Stimulated activated CD4-positive, alpha-beta T cell treated with anti-CD3 and anti-CD28 coated beads, Interleukin-12 subunit alpha, Interleukin-12 subunit beta, amount 100 ng/mL, for 48 hours (primary cell): ENCODE results near the gene GLOD5.
"Not testable (repeated sequence)": the region's sequence is repeated elsewhere in the genome, so short reads cannot be mapped to it uniquely, and the experiment has no call there.

ENCODE experiments used
- DNase-seq, 3 donors: peaks; one replicate each; pipeline ENCODE4 v3.0.0-alpha.2; 2020; ENCODE audit warnings: low read depth in 2 of 3, low spot score in 1 of 3

Gene GLOD5

DNA sequence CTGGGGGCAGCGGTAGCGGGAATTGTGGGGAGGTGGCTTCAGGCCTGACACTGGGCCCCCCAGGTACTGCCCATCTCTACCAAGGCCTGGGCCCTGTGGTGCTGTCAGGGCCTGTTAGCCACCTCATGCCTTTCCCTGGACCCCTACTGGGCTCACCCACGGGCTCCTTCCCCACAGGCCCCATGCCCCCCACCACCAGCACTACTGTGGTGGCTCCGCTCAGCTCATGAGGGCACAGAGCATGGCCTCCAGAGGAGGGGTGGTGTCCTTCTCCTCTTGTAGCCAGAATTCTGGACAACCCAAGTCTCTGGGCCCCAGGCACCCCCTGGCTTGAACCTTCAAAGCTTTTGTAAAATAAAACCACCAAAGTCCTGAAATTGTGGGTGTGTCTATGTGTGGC lies 32.4 kb downstream of the GLOD5 start:
- no peak for DNase-seq

DNA sequence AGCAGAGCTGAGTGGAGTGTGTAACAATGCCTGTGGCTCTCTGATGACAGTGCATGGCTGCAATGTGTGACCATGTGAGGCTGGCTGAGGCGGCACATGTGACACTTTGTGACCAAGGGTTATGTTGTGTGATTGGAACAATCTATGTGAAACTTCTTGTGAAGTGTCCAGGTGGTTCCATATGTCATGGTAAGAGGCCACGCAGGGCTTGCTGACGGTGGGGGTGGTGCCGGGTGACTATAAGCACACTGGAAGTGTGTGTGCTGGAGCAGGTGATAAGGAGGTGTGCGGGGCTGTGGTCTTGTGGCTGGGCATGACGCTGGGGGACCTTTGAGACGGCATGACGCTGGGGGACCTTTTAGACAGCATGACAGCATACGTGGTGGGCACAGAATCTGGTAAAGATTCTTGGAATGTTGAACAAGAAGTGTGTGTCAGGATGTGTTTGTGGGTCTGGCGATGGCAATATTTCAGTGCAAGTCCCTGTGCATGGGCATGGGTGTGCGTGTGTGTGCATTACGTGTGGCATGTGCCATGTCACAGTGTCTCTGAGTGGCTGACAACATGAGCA lies 32.9 kb downstream of the GLOD5 start:
- no peak for DNase-seq

DNA sequence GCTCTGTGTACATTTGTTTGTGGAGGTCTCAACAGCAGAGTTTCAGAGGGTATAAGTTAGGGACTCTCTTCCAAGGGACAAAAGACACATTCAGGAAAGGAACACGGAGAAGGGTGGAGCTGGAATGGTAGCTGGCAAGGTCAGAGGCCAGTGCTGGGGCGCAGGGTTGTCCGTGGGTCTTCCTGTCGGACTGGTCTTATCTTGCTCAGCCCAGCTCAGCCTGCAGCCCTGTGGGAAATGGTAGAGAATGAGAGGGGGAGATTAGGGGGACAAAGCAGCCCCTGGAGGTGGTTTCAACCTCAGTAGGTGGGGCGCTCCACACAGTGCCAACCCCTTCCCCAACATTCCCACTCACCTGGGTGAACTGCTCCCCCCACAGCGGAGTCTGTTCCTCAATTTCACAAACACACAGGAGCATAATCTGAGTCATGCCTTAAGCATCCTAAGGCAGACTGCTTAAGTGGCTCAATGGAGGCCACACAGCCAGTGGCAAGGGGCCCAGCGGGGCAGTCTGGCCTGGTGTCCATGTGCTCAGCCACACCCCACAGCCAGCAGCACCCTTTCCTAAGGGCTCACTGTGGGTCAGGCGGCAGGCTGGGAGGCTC lies 33.5 kb downstream of the GLOD5 start:
- DNase-seq: no peak

- no peak for DNase-seq
Measured at GRCh38 chrX:48798318-48798717, 36.8 kb downstream of the GLOD5 start.

GRCh38 chrX:48800574-48801279 lies 39.2 kb downstream of the GLOD5 start:
- no peak for DNase-seq

- peak; percentile 81 to 92 (median 89) for DNase-seq
Measured at GRCh38 chrX:48801280-48802088, 39.9 kb downstream of the GLOD5 start, which contains the start of gene HDAC6. Gene HDAC6, plus strand, starts transcription at chrX:48802067. Its CDS starts 626 bp downstream, at chrX:48802693.

- peak; percentile 55 to 60 (median 57) for DNase-seq
Measured at GRCh38 chrX:48802089-48802904, 40.8 kb downstream of the GLOD5 start.

- DNase-seq: no peak
Measured at GRCh38 chrX:48802905-48803200, 41.3 kb downstream of the GLOD5 start.

- DNase-seq: no peak
Measured at GRCh38 chrX:48806081-48806480, 44.5 kb downstream of the GLOD5 start.

DNA sequence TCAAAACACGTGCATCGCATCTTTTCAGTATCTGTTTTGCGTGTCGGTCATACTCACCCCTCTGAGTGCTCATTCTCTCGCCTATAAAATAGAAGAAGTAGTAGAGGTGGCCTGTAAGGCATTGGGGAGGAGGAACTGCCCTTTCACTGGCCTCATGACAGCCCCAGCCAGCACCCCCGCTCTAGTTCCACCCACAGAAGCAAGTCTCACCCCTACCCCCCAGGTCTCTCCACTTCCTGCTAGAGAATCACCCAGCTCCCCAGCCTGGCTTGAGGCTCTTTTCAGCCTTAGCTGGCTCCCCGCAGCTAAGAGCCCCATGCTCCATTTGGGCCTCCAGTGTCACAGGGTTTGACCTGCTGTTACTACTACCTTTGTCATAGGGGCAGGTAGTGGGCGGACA lies 52.1 kb downstream of the GLOD5 start:
- no peak for DNase-seq

DNA sequence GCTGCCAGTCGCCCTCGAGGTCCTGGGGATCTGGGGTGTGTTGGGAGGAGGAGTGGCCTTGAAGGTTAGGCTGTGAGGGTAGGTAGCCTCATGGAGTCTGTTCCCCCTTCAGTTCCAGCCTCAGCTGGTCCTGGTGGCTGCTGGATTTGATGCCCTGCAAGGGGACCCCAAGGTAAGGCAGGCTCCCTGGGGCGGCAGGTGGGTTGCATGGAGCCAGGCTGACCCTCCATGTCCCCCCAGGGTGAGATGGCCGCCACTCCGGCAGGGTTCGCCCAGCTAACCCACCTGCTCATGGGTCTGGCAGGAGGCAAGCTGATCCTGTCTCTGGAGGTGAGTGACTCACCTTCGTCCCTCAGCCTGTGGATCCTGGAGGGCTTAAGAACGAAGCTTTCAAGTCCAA lies 53.2 kb downstream of the GLOD5 start:
- DNase-seq: no peak

GRCh38 chrX:48815266-48815665 lies 53.7 kb downstream of the GLOD5 start:
- no peak for DNase-seq

DNA sequence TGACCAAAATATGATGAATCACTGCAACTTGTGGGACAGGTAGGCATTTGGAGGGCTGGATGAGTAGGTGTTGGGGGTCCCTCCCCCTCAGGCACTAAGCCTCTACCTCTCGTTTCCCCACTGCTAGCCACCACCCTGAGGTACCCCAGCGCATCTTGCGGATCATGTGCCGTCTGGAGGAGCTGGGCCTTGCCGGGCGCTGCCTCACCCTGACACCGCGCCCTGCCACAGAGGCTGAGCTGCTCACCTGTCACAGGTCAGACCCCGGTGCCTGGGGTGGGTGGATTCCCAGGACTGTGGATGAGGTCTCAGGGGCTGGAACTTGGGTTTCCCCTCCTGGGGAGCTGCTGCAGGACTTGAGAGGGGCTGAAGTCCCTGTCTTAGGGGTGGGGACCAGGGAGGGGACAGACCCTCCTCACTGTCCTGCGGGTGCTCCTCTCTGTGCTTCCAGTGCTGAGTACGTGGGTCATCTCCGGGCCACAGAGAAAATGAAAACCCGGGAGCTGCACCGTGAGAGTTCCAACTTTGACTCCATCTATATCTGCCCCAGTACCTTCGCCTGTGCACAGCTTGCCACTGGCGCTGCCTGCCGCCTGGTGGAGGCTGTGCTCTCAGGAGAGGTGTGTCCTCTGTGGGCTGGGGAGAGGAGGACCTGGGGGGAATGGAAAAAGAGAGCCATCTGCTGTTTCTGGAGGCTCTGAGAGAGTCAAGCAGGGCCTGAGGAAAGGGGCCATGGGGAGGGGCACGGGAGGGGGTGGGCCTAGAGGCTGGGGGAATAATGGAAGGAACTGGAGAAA lies 54.7 kb downstream of the GLOD5 start:
- DNase-seq: no peak

DNA sequence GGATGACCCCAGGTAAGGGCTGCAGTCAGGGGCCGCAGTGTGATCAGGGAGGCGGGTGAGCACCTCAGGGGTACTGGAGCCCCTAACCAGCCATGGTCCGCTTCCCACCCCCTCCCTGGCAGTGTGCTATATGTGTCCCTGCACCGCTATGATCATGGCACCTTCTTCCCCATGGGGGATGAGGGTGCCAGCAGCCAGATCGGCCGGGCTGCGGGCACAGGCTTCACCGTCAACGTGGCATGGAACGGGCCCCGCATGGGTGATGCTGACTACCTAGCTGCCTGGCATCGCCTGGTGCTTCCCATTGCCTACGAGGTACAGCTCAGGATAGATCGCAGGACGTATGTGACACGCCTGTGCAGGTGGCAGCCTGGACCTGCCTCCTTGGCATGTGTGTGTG lies 56.6 kb downstream of the GLOD5 start:
- DNase-seq: no peak

DNA sequence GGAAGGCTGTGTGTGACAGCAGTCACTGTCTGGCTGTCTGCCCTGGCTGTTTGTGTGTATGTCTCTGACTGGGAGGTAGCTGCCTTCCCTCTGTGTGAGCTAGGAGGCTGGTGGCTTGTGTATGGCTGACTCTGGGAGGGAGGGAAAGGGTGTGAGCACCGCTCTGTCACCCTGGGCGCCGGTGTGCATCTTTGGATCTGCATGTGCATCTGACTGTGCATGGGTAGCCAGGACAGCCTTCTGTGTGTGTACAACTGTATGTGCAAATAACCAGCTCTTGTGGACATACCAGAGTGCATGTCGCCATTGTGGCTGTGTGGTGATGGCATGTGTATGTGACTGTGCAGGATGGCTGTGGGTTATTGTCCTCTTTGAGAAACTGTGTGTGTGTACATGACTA lies 57.3 kb downstream of the GLOD5 start:
- no peak for DNase-seq

GRCh38 chrX:48819394-48819793 lies 57.8 kb downstream of the GLOD5 start:
- not testable (repeated sequence) for DNase-seq

DNA sequence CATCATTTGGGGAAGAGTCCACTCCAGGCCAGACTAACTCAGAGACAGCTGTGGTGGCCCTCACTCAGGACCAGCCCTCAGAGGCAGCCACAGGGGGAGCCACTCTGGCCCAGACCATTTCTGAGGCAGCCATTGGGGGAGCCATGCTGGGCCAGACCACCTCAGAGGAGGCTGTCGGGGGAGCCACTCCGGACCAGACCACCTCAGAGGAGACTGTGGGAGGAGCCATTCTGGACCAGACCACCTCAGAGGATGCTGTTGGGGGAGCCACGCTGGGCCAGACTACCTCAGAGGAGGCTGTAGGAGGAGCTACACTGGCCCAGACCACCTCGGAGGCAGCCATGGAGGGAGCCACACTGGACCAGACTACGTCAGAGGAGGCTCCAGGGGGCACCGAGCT lies 61.5 kb downstream of the GLOD5 start:
- DNase-seq: no peak
